ENCODE results near the gene C5orf15.
"Not testable (repeated sequence)": the region's sequence is repeated elsewhere in the genome, so short reads cannot be mapped to it uniquely, and the experiment has no call there.

Gene C5orf15

GRCh38 chr5:133937628-133938027 is 30.8 kb downstream of the C5orf15 start:
- DNase-seq (ENCODE audit: low spot score), result not testable (repeated sequence)

GRCh38 chr5:133936651-133937015 is 31.8 kb downstream of the C5orf15 start:
- no peak for DNase-seq (ENCODE audit: low spot score)

DNA sequence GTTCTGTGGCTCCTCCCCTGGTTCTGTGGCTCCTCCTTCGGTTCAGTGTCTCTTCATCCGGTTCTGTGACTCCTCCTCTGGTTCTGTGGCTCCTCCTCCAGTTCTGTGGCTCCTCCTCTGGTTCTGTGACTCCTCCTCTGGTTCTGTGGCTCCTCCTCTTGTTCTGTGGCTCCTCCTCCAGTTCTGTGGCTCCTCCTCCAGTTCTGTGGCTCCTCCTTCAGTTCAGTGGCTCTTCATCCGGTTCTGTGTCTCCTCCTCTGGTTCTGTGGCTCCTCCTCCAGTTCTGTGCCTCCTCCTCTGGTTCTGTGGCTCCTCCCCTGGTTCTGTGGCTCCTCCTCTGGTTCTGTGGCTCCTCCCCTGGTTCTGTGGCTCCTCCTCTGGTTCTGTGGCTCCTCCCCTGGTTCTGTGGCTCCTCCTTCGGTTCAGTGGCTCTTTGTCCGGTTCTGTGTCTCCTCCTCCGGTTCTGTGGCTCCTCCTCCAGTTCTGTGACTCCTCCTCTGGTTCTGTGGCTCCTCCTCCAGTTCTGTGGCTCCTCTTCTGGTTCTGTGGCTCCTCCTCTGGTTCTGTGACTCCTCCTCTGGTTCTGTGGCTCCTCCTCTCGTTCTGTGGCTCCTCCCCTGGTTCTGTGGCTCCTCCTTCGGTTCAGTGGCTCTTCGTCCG is 32.3 kb downstream of the C5orf15 start:
- not testable (repeated sequence) for DNase-seq (ENCODE audit: low spot score)

DNA sequence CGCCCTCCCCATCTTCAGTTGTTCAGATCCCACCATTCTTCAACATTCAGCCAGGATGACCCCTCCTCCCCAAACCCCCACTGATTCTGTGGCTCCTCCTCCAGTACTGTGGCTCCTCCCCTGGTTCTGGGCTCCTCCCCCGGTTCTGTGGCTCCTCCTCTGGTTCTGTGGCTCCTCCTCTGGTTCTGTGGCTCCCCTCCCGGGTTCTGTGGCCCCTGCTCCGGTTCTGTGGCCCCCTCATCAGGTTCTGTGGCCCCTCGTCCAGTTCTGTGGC is 32.8 kb downstream of the C5orf15 start:
- no peak for DNase-seq (ENCODE audit: low spot score)

GRCh38 chr5:133934822-133935666 is 33.4 kb downstream of the C5orf15 start:
- no peak for DNase-seq (ENCODE audit: low spot score)

DNA sequence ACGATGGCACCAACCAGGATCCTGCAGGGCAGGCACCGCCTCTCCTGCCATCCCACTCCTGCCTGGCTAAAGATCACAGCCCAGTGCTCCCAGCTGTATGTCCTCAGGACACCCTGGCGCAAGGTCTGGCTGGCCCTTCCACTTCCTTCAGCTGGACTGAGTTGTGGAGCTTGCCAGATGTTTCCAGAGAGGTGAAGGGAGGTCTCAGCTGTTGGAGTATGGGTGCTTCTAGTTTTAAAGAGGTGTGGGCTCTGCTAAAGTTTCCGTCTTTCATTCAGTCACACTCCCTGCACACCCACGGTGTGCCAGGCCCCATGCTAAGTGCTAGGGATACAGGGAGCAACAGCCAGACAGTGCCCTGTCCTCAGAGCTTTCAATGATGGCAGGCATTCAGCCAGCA is 34.1 kb downstream of the C5orf15 start:
- no peak for DNase-seq (ENCODE audit: low spot score)

GRCh38 chr5:133933670-133934295 is 34.6 kb downstream of the C5orf15 start:
- DNase-seq (ENCODE audit: low spot score), result no peak

DNA sequence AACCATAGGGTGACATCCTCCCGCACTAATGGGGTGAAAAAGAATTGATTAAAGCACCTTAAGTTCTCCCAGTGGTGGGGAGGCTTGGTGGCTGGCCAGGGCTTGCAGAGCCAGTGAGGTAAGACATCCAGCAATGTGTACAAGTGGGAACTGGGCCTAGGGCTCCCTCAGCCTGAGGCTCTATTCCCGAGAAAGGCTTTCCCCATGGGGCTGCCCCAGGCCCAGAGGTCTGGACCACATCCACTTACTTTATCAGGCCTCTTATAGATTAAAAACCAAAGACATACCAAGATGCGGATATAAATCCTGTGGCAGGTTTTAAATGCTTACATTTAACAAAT is 35.3 kb downstream of the C5orf15 start:
- DNase-seq (ENCODE audit: low spot score), result no peak

GRCh38 chr5:133932441-133933168 is 35.8 kb downstream of the C5orf15 start:
- DNase-seq (ENCODE audit: low spot score), result no peak

- no peak for DNase-seq (ENCODE audit: low spot score)
Measured at GRCh38 chr5:133931546-133931945, 36.9 kb downstream of the C5orf15 start.

DNA sequence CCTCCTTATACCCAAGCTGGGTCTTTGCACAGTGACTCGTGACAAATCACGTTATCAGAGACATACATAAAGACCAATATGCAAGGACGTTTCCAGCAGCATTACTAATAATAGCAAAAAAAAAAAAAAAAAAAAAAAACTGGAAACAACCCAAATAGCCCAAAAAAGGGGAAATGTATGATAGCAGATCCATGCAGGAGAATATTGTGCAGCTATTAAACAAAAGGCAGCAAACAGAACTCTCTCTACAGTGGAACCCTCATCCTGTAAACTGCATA is 37.7 kb downstream of the C5orf15 start:
- no peak for DNase-seq (ENCODE audit: low spot score)

DNA sequence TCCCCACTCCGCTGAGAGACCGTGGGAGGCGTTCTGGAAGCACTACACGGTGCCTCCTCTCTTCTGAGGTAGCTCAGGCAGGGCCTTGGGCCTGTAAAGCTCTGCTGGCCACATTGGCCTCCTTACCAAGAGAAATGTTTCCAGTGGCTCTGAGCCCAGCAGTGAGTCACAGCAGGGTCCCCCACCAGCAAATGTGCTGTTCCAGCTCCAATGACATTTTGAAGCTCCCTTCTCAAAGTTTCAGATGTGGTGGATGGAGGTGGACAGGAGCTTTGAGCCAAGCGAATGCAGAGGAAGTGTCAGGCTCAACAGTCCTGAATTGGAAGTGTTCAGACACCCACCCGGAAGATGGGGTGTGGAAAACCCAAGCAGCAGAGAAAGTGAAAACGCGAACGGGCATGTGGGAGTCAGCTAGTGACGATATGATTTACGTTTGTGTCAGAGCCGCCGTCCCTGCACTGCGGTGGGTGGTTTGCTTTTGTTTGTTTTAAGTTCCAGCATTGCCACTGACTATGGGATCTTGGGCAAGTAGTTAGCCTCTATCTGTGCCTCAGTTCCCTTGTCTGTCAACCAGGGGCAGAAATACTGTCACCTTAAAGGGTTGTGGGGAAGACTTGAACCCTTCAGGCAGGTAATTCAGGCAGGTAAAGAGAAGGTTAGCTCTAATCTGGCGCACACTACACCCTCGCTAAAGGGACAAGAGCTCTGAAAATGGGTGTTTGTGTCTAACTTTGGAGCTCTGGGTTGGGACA is 38.2 kb downstream of the C5orf15 start:
- no peak for DNase-seq (ENCODE audit: low spot score)

GRCh38 chr5:133928587-133929393 is 39.6 kb downstream of the C5orf15 start:
- DNase-seq (ENCODE audit: low spot score), result no peak

DNA sequence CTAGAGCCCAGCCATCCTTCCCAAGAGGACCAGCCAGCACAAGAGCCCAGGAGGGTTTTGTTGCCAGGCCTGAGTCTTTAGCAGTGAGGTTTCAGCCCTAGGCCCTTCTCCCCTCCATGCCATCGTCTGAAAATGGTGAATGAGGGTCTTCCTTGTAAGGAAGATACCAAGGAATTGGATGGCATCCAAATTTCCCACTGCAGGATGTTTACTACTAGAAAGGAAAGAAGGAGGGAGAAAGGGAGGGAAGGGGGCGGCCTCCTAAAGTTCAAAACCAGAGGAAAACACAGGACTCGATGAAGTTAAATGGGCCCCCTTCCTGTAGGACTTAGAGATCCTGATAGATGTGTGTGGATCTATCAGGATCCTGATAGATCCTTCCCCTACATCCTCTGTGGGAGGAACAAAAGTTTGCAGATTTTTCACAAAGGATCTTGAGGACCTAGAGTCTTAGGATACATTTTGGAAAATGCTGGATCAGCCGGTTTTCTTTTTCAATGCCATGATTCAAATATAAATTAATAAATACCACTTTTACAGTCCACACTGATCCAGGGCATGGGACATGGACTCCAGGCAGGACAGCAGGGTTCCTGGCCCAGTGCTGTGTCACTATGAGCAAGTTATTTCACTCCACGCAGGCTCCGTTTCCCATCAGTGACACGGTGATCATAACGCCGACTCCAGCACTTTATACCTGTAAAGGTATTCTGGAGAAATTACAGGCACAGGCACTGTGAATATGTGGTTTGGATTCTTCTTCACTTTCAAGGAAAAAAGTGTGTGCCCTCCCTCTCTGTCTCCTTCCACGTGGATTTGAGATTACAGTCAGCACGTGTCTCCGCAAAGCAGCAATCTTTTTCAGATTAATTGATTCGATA is 40.9 kb downstream of the C5orf15 start:
- no peak for DNase-seq (ENCODE audit: low spot score)

DNA sequence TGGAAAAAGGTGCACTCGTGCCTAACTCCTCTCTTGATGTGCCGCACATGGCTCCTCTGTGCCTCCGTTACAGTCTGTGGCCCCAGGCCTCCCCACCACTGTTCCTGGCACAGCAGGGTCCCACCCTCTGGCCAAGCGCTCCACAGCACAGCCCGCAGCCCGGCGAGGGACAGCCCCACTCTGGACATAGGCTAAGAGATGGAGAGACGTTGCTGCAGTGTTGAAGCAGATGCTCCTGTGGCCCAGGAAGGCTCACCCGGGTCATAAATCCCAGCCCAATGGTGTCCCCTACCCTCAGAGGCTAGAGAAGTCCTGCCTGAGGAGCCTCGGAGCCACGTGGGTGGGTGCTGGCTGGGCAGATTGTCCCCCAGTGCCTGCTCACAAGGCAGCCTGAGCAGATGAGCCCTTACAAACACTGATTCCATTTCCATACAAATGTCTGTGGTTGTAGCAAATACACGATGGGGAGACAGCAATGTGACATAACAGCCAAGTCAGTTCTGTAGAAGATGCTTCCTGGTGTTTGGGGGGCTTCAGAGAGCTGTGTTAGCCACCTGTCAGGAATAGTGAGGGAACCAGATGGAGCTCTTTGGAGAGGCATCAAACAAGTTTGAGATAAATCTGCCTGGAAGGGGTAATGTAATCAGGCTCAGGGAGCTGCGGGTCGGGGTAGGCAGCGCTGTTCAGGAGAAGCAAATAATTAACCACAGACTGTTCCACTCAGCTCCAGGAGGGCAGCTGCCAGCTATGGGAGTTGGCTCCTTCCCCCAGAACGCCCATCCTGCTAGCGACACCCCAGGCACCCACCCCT is 41.7 kb downstream of the C5orf15 start:
- DNase-seq (ENCODE audit: low spot score), result no peak

DNA sequence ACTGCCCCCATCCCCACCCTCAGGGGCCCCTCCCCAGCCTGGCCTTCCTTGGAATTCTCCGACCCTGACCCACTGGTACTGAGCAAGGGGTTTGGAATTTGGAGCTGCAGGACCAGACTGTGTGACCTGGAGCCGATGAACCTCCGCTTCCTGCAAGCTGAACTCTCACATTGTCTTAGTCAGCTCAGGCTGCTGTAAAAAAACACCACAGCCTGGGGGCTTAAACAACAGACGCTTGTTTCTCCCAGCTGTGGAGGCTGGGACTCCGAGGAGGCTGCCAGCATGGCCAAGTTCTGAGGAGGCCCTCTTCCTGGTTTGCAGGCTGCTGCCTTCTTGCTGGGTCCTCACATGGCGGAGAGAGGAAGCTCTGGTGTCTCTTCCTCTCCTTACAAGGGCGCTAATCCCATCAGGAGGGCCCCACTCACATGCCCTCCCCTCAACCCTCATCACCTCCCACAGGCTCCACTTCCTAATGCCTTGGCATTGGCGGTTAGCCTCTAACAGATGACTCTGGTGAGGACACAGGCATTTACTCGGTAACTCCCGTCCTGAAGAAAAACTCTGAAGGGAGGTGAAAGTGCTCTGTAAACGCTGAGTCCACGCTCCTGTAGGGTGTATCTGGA is 42.4 kb downstream of the C5orf15 start:
- DNase-seq (ENCODE audit: low spot score), result no peak

GRCh38 chr5:133925269-133925668 is 43.2 kb downstream of the C5orf15 start:
- no peak for DNase-seq (ENCODE audit: low spot score)

DNA sequence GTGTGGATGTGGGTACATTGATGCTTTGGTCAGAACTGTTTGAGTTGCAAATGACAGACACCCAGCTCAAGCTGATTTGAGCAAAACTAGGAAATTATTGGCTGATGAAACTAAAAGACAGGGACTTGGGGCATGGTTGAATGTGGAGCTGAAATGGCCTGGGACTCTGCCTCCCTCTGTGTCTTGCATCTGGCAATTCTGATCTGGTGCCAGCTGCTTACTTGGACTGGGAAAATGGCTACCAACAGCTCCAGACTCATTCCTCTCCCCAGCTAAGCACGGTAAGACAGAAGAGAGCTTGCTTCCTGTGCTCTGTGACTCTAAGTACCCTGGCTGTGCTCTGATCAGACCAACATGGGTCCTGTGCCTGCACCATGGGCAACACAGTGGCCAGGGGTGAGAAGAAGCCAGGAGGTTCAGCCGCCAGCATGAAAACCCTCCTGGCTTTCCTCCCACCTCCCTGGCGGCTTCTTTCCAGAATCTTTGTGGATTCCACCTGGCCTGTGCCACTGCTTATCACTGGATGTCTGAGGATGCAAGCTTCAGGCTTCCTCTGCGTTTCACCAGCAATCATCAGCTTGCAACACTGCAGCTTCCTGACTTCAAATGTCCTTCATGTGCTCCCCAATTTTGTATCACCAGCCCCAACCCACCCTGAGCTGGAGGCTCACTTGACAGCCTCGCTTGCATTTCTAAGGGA is 44.1 kb downstream of the C5orf15 start:
- no peak for DNase-seq (ENCODE audit: low spot score)

GRCh38 chr5:133921979-133922378 is 46.4 kb downstream of the C5orf15 start:
- DNase-seq (ENCODE audit: low spot score), result no peak
